Neuronal stem cell (in vitro differentiated cells): ENCODE measurements around the gene ITPR1.

Source experiments
- DNase-seq: peaks from one replicate; pipeline ENCODE4 v3.0.0-alpha.2; 2013; ENCODE audit warnings: low spot score
- H2AFZ ChIP-seq: one replicate; pipeline ENCODE4 v1.6.1; 2013; ENCODE audit warnings: mild to moderate bottlenecking, low read length, inconsistent platforms
- H2AK5ac ChIP-seq: 2 replicates; pipeline ENCODE4 v1.6.1; 2013; ENCODE audit warnings: low read depth, mild to moderate bottlenecking, inconsistent platforms, low read length, moderate library complexity, mixed read lengths
- H2BK120ac ChIP-seq: 2 replicates; pipeline ENCODE4 v1.6.1; 2013; ENCODE audit warnings: low read depth, mild to moderate bottlenecking, inconsistent platforms, low read length, moderate library complexity, mixed read lengths
- H2BK12ac ChIP-seq: one replicate; pipeline ENCODE4 v1.6.1; 2013; ENCODE audit warnings: low read length, inconsistent platforms
- H2BK15ac ChIP-seq: 2 replicates; pipeline ENCODE4 v1.6.1; 2013; ENCODE audit warnings: mild to moderate bottlenecking, low read length, inconsistent platforms, mixed read lengths
- H2BK5ac ChIP-seq: one replicate; pipeline ENCODE4 v1.6.1; 2013; ENCODE audit warnings: inconsistent platforms, mild to moderate bottlenecking, low read length, moderate library complexity
- H3K14ac ChIP-seq: one replicate; pipeline ENCODE4 v1.6.1; 2013; ENCODE audit warnings: low read length, inconsistent platforms
- H3K18ac ChIP-seq: 2 replicates; pipeline ENCODE4 v1.6.1; 2013; ENCODE audit warnings: low read length, inconsistent platforms
- H3K23ac ChIP-seq: 2 replicates; pipeline ENCODE4 v1.6.1; 2013; ENCODE audit warnings: low read depth, mild to moderate bottlenecking, mixed read lengths, low read length, inconsistent platforms; ENCODE audit not compliant: poor library complexity
- H3K27ac ChIP-seq: replicated peaks from 3 replicates; pipeline ENCODE4 v1.5.1; 2013; ENCODE audit warnings: low read length, inconsistent platforms
- H3K27me3 ChIP-seq, 3 experiments: 2 replicates each; pipeline ENCODE4 v1.6.1; 2013; ENCODE audit warnings: low read length in 3 of 3, mild to moderate bottlenecking in 2 of 3, inconsistent platforms in 1 of 3, low read depth in 1 of 3, mixed read lengths in 1 of 3, moderate library complexity in 1 of 3; ENCODE audit not compliant: control insufficient read depth in 3 of 3, insufficient read depth in 3 of 3
- H3K36me3 ChIP-seq, 2 donors: replicated peaks in 1 of 2; 2 replicates each; pipeline ENCODE4 v1.6.1; 2013; ENCODE audit warnings: low read length in 2 of 2; ENCODE audit not compliant: control insufficient read depth in 2 of 2, insufficient read depth in 2 of 2
- H3K4ac ChIP-seq: 2 replicates; pipeline ENCODE4 v1.6.1; 2013; ENCODE audit warnings: inconsistent platforms, mild to moderate bottlenecking, low read length, moderate library complexity
- H3K4me1 ChIP-seq, 2 donors: 1 replicate in 1 of 2; 2 replicates in 1 of 2; pipeline ENCODE4 v1.6.1; 2013; ENCODE audit warnings: low read length in 2 of 2, low read depth in 1 of 2; ENCODE audit not compliant: control insufficient read depth in 2 of 2, insufficient read depth in 1 of 2
- H3K4me2 ChIP-seq: one replicate; pipeline ENCODE4 v1.6.1; 2013; ENCODE audit warnings: mild to moderate bottlenecking, low read length, inconsistent platforms; ENCODE audit not compliant: insufficient read depth, poor library complexity, severe bottlenecking
- H3K4me3 ChIP-seq, 2 donors: 2 replicates each; pipeline ENCODE4 v1.5.1; 2013; ENCODE audit warnings: low read length in 2 of 2, mild to moderate bottlenecking in 2 of 2, inconsistent platforms in 1 of 2, moderate library complexity in 1 of 2
- H3K79me1 ChIP-seq: one replicate; pipeline ENCODE4 v1.6.1; 2013; ENCODE audit warnings: low read depth, mild to moderate bottlenecking, inconsistent platforms, low read length, moderate library complexity
- H3K9ac ChIP-seq: one replicate; pipeline ENCODE4 v1.6.1; 2013; ENCODE audit warnings: mild to moderate bottlenecking, low read depth, low read length, inconsistent platforms; ENCODE audit not compliant: poor library complexity
- H3K9me3 ChIP-seq, 2 donors: replicated peaks in 1 of 2; 2 replicates each; pipeline versions ENCODE3 to v1.6.1; 2013; ENCODE audit warnings: low read length in 2 of 2, mild to moderate bottlenecking in 2 of 2, inconsistent platforms in 1 of 2, low read depth in 1 of 2, mixed read lengths in 1 of 2, moderate library complexity in 1 of 2; ENCODE audit not compliant: control insufficient read depth in 2 of 2, insufficient read depth in 1 of 2
- H4K8ac ChIP-seq: one replicate; pipeline ENCODE4 v1.6.1; 2013; ENCODE audit warnings: low read depth, mild to moderate bottlenecking, inconsistent platforms, low read length, moderate library complexity
- H4K91ac ChIP-seq: one replicate; pipeline ENCODE4 v1.6.1; 2013; ENCODE audit warnings: low read length, low read depth, mild to moderate bottlenecking, inconsistent platforms; ENCODE audit not compliant: poor library complexity
- WGBS, 2 donors: extraction: QIAGEN DNeasy Blood & Tissue Kit; methylation state at CpG; one replicate each; pipeline ENCODE4 v1.1.7; 2013; ENCODE audit warnings: missing lambda C conversion rate in 2 of 2, mixed read lengths in 1 of 2; ENCODE audit not compliant: insufficient read length in 2 of 2, insufficient replicate concordance in 1 of 2; ENCODE audit errors: extremely low coverage in 2 of 2; 5-methylcytosine and 5-hydroxymethylcytosine counted together

ITPR1 gene

GRCh38 chr3:4642611-4643010, 149.5 kb downstream of the ITPR1 start:
- Histone ChIP-seq H3K9ac (no peak overlapping the region), H3K4ac (no peak overlapping the region), H3K27me3 (no peaks in the 10 kb centered on the region), H3K9me3 (no peaks in the 10 kb centered on the region), H3K4me3 (no peak overlapping the region), H3K4me1 (no peaks in the 10 kb centered on the region), H3K18ac (no peak overlapping the region), H2BK120ac (no peak overlapping the region), H2AFZ (no peak overlapping the region), H2BK12ac (no peak overlapping the region), H3K14ac (no peak overlapping the region), H2BK15ac (no peak overlapping the region), H2AK5ac (no peak overlapping the region), H2BK5ac (no peak overlapping the region), H3K36me3 (no peaks in the 10 kb centered on the region), H4K91ac (no peak overlapping the region), H3K23ac (no peak overlapping the region), H3K79me1 (no peaks in the 10 kb centered on the region), H4K8ac (no peak overlapping the region), H3K4me2 (no peak overlapping the region), H3K27ac (no peak overlapping the region)
- no peak for DNase-seq
- WGBS, 2 donors, result no CpG with 5 or more reads among the region's 8 CpGs

- Histone ChIP-seq H3K14ac (no peak overlapping the region), H3K79me1 (no peaks in the 10 kb centered on the region), H3K9ac (no peak overlapping the region), H3K27me3 (no peaks in the 10 kb centered on the region), H4K91ac (no peak overlapping the region), H2AFZ (no peak overlapping the region), H3K27ac (no peak overlapping the region), H3K23ac (no peak overlapping the region), H2BK12ac (no peak overlapping the region), H2AK5ac (no peak overlapping the region), H2BK5ac (no peak overlapping the region), H2BK15ac (no peak overlapping the region), H3K4me2 (no peak overlapping the region), H3K4me1 (no peaks in the 10 kb centered on the region), H3K4ac (no peak overlapping the region), H3K9me3 (no peaks in the 10 kb centered on the region), H4K8ac (no peak overlapping the region), H3K36me3 (no peaks in the 10 kb centered on the region), H3K18ac (no peak overlapping the region), H2BK120ac (no peak overlapping the region), H3K4me3 (peak overlapping the region in 1 of 2 donors; percentile 2)
- no peak for DNase-seq
- WGBS, 2 donors, result no CpG with 5 or more reads among the region's 9 CpGs
Measured at GRCh38 chr3:4643904-4644547, 150.9 kb downstream of the ITPR1 start.

DNA sequence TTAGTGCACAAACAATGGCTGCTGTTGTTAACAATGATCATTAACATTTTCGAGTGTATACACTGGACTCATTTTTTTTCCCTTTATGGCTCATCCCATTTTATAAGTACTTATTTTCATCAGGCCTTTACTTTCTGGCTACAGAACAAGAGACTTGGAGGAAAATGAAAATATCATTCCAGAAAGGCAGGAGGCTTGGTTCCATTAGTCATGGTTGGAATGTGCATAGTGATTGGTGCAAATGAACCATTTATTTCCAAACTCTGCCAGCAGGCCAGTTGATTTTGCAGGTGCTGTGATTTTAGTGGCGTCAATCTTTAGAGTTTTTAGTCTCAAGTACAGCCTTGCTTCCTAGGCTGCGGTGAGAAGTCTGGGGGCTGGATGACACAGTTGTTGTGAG, 151.8 kb downstream of the ITPR1 start:
- H3K9me3 ChIP-seq, result no peaks in the 10 kb centered on the region
- no peaks in the 10 kb centered on the region for H3K27me3 ChIP-seq
- H3K27ac ChIP-seq, result no peak overlapping the region
- H3K4ac ChIP-seq, result no peak overlapping the region
- no peak overlapping the region for H2BK5ac ChIP-seq
- no peak overlapping the region for H2BK12ac ChIP-seq
- no peak overlapping the region for H3K4me2 ChIP-seq
- WGBS, 2 donors, result no CpG with 5 or more reads among the region's 3 CpGs
- no peak overlapping the region for H3K18ac ChIP-seq
- no peak overlapping the region for H4K91ac ChIP-seq
- DNase-seq, result no peak
- no peak overlapping the region for H2AK5ac ChIP-seq
- H2BK15ac ChIP-seq, result no peak overlapping the region
- H3K23ac ChIP-seq, result no peak overlapping the region
- H4K8ac ChIP-seq, result no peak overlapping the region
- no peak overlapping the region for H3K9ac ChIP-seq
- H3K79me1 ChIP-seq, result no peaks in the 10 kb centered on the region
- no peaks in the 10 kb centered on the region for H3K4me1 ChIP-seq
- H3K36me3 ChIP-seq, result no peaks in the 10 kb centered on the region
- H2BK120ac ChIP-seq, result no peak overlapping the region
- H3K14ac ChIP-seq, result no peak overlapping the region
- H3K4me3 ChIP-seq, result no peak overlapping the region
- no peak overlapping the region for H2AFZ ChIP-seq

GRCh38 chr3:4645468-4645867, 152.3 kb downstream of the ITPR1 start:
- Histone ChIP-seq H4K8ac (no peak overlapping the region), H2BK15ac (no peak overlapping the region), H3K4me1 (no peaks in the 10 kb centered on the region), H4K91ac (no peak overlapping the region), H3K14ac (no peak overlapping the region), H2BK120ac (no peak overlapping the region), H2AFZ (no peak overlapping the region), H3K4ac (no peak overlapping the region), H2BK12ac (no peak overlapping the region), H3K4me2 (no peak overlapping the region), H3K4me3 (no peak overlapping the region), H2BK5ac (no peak overlapping the region), H3K9ac (no peak overlapping the region), H2AK5ac (no peak overlapping the region), H3K9me3 (no peaks in the 10 kb centered on the region), H3K36me3 (no peaks in the 10 kb centered on the region), H3K27ac (no peak overlapping the region), H3K79me1 (no peaks in the 10 kb centered on the region), H3K23ac (no peak overlapping the region), H3K27me3 (no peaks in the 10 kb centered on the region), H3K18ac (no peak overlapping the region)
- WGBS, 2 donors, result no CpG with 5 or more reads among the region's 6 CpGs
- no peak for DNase-seq
